ENCODE results near the gene MMP15. TPM values are rescaled to one million over a fixed set of nuclear protein-coding genes. Genes with fewer than 3 reads are reported as not detected.

MMP15 gene
- total RNA-seq, 2 experiments from 2014 or later, result 0.25 to 0.63 TPM

- DNase-seq (no peak), ATAC-seq (no peak)
- Mint-ChIP-seq H3K36me3 (ENCODE audit: low read depth) (no peaks in the 10 kb centered on the region), H3K4me3 (no peak overlapping the region), H3K27me3 (peaks cover 1% of the 10 kb centered on the region), H3K4me1 (ENCODE audit: low read depth) (no peaks in the 10 kb centered on the region), H3K9me3 (peaks cover 2% of the 10 kb centered on the region), H3K27ac (no peak overlapping the region)
- POLR2A ChIA-PET, result no interaction called here
- intact Hi-C loops (cut with micrococcal nuclease), result no loop called here
- TF ChIP-seq, protein P1, sequence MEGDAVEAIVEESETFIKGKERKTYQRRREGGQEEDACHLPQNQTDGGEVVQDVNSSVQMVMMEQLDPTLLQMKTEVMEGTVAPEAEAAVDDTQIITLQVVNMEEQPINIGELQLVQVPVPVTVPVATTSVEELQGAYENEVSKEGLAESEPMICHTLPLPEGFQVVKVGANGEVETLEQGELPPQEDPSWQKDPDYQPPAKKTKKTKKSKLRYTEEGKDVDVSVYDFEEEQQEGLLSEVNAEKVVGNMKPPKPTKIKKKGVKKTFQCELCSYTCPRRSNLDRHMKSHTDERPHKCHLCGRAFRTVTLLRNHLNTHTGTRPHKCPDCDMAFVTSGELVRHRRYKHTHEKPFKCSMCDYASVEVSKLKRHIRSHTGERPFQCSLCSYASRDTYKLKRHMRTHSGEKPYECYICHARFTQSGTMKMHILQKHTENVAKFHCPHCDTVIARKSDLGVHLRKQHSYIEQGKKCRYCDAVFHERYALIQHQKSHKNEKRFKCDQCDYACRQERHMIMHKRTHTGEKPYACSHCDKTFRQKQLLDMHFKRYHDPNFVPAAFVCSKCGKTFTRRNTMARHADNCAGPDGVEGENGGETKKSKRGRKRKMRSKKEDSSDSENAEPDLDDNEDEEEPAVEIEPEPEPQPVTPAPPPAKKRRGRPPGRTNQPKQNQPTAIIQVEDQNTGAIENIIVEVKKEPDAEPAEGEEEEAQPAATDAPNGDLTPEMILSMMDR (IDR thresholded peaks at IDR 0.05), result no peak
- CTCF ChIA-PET, result no interaction called here
Observed at GRCh38 chr16:58049232-58050185, 24.0 kb downstream of the MMP15 start.

DNA sequence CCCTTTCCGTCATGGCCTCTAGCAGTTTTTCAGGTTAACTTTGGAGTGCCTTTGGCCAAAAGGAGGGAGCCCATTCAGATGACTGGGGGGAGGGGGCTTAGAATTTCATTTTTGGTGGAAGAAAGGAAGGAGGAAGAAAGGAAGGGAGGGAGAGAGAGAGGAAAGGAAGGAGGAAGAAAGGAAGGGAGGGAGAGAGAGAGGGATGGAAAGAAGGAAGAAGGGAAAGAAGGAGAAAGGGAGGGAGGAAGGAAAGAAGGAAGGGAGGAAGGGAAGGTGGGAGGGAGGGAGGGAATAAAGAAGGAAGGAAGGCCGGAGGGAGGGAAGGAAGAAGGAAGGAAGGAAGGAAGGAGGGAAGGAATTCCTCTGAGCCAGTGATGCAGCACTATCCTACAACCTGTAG, 25.7 kb downstream of the MMP15 start:
- intact Hi-C loops (cut with micrococcal nuclease), result no loop called here
- Mint-ChIP-seq H3K27me3 (peaks cover 1% of the 10 kb centered on the region), H3K9me3 (peaks cover 2% of the 10 kb centered on the region), H3K4me3 (no peak overlapping the region), H3K27ac (no peak overlapping the region), H3K36me3 (ENCODE audit: low read depth) (no peaks in the 10 kb centered on the region), H3K4me1 (ENCODE audit: low read depth) (no peaks in the 10 kb centered on the region)
- DNase-seq (no peak), ATAC-seq (no peak)
- ChIA-PET CTCF (no interaction called here), POLR2A (no interaction called here)
- TF ChIP-seq, protein P1 (IDR thresholded peaks at IDR 0.05), result no peak

DNA sequence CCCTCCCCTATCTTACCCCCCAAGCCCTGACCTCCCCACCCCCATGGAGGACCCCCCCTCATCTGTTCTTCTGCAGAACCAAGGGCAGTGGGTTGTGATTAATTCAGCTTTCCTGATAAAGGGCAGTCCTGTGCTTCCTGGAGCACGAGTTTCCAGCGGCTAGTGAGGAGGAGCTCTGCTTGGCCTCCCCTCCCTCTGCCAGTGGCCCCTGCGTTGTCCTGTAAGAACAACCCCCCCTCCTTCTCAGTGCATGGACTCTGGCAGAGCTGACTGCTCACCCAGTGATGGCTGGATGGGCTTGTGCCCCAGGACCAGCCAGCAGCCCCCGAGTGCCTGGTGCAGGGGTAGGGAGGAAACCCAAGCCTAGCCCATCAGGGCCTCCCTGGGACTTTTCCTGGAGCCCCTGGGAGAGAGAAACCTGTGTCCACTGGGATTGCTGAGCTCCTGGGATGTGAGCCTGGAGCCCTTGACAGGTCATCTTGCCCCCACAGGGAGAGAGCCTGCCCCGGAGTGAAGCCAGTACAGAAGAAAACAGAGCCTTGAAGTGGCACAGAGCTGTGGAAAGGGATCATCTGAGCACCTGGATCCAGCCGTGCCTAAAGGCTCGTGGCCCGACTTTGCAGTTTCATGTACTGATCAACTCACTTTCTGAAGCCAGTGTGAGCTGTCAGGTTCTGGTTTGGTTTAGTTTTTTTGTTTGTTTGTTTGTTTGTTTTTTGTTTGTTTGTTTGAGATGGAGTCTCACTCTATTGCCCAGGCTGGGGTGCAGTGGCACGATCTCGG, 26.5 kb downstream of the MMP15 start:
- Mint-ChIP-seq H3K36me3 (ENCODE audit: low read depth) (no peaks in the 10 kb centered on the region), H3K4me3 (no peak overlapping the region), H3K27me3 (peaks cover 1% of the 10 kb centered on the region), H3K9me3 (peaks cover 2% of the 10 kb centered on the region), H3K27ac (no peak overlapping the region), H3K4me1 (ENCODE audit: low read depth) (no peaks in the 10 kb centered on the region)
- ChIA-PET POLR2A (no interaction called here), CTCF (no interaction called here)
- TF ChIP-seq, protein P1 (IDR thresholded peaks at IDR 0.05), result no peak
- ATAC-seq (no peak), DNase-seq (no peak)
- intact Hi-C loops (cut with micrococcal nuclease), result no loop called here

- POLR2A ChIA-PET, result no interaction called here
- no peak for ATAC-seq
- no peak overlapping the region for H3K27ac Mint-ChIP-seq
- H3K27me3 Mint-ChIP-seq, result peaks cover 1% of the 10 kb centered on the region
- CTCF ChIA-PET, result interaction anchor here (1.4 kb wide), 1 partner anchor 44 kb away, joined by 3 read pairs; no protein-coding TSS in a partner anchor
- intact Hi-C loops (cut with micrococcal nuclease), result no loop called here
- no peak for DNase-seq
- H3K4me1 Mint-ChIP-seq (ENCODE audit: low read depth), result no peaks in the 10 kb centered on the region
- no peak overlapping the region for H3K4me3 Mint-ChIP-seq
- H3K9me3 Mint-ChIP-seq, result peaks cover 2% of the 10 kb centered on the region
- TF ChIP-seq, protein P1 (IDR thresholded peaks at IDR 0.05), result no peak
- H3K36me3 Mint-ChIP-seq (ENCODE audit: low read depth), result no peaks in the 10 kb centered on the region
Observed at GRCh38 chr16:58053682-58054005, 28.1 kb downstream of the MMP15 start.

- H3K27ac Mint-ChIP-seq, result no peak overlapping the region
- H3K4me3 Mint-ChIP-seq, result no peak overlapping the region
- CTCF ChIA-PET, result interaction anchor here (1.4 kb wide), 1 partner anchor 43 kb away, joined by 3 read pairs; no protein-coding TSS in a partner anchor
- peaks cover 1% of the 10 kb centered on the region for H3K27me3 Mint-ChIP-seq
- DNase-seq (no peak), ATAC-seq (no peak)
- POLR2A ChIA-PET, result no interaction called here
- TF ChIP-seq, protein P1 (IDR thresholded peaks at IDR 0.05), result no peak
- H3K36me3 Mint-ChIP-seq (ENCODE audit: low read depth), result no peaks in the 10 kb centered on the region
- H3K9me3 Mint-ChIP-seq, result peaks cover 2% of the 10 kb centered on the region
- H3K4me1 Mint-ChIP-seq (ENCODE audit: low read depth), result no peaks in the 10 kb centered on the region
- intact Hi-C loops (cut with micrococcal nuclease), result no loop called here
Observed at GRCh38 chr16:58054289-58054688, 28.7 kb downstream of the MMP15 start.
